Hematopoietic multipotent progenitor cell treated with erythropoietin and hydrocortisone succinate and interleukin-3 and kit ligand, for 8 days (in vitro differentiated cells): ENCODE measurements around the gene PISD.

Experiments
- DNase-seq: peaks from one replicate; pipeline ENCODE4 v3.0.0-alpha.2; 2015

The PISD gene

DNA sequence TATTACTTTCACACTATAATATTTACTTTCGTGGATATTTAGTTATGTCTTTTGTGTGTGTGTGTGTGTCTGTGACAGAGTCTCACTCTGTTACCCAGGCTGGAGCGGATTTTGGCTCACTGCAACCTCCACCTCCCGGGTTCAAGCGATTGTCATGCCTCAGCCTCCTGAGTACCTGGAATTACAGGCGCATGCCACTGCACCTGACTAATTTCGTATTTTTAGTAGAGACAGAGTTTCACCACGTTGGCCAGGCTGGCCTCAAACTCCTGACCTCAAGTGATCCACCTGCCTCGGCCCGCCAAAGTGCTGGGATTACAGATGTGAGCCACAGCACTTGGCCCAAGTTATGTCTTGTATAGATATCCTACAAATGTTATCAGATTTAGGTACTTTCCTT is 9.9 kb downstream of the PISD start:
- DNase-seq, result no peak

DNA sequence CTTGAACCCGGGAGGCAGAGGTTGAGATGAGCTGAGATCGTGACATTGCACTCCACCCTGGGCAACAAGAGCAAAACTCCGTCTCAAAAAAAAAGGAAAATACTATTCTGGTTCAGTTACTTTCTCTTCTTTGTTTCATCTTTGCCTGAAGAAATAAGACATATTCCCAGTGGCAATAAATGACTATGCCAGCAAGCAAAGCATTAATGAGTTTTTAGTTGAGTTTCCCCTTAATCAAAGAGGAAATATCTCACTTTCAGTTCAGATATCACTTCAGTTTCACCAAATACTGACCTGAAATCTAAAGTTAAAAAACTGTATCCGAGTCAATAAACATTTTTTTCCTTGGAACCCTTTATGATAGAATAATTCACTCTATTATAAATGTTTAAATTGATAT is 10.4 kb downstream of the PISD start:
- no peak for DNase-seq

DNA sequence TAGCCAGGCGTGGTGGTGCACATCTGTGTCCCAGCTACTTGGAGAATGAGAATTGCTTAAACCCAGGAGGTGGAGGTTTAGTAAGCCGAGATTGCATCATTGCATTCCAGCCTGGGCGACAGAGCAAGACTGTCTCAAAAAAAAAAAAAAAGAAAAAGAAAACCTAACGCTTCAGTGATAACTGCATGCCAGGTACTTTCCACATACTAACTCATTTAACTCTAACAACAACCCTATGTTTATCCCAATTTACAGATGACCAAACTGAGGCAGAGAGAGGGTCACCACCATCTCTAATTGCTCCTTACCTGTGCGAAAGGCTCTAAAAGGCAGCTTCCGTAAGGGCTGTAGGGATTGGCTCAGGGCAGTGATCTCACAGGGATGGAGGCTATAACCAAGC is 11.6 kb downstream of the PISD start:
- DNase-seq, result no peak

DNA sequence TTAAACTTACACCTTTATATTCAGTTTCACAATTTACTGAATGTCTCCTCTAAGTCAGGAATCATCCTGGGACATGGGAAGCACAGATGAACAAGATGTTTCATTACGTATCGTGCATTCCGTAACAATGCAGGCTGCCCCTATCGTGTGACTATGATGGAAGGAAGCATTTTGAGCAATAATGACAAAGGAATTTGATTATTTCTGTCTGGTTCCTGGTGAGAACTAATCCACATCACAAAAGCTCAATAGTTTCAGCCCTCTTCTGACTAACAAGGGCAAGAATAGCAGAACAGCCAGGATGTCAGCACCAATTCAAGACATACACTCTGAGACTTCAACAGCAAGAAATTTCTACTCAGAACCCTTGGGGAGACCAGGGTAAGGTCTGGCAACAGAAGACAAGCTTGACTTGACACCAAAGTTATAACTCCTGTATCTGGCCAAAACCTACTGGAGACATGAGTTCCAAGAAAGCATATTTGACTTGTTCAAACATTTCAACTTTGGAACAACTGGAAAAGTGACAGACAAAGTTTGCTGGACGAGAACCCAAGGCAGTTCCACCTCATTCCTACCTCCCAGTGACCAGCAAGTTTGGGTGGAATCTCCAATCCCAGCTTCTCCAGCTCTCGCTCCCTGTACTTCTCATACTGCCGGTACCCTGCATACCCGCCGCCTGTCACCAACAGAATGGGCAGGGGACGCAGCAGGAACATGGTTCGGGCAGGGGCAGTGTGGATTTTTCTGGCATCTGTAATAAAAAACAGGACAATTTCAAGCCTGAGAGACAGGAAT is 14.3 kb downstream of the PISD start:
- DNase-seq, result no peak

DNA sequence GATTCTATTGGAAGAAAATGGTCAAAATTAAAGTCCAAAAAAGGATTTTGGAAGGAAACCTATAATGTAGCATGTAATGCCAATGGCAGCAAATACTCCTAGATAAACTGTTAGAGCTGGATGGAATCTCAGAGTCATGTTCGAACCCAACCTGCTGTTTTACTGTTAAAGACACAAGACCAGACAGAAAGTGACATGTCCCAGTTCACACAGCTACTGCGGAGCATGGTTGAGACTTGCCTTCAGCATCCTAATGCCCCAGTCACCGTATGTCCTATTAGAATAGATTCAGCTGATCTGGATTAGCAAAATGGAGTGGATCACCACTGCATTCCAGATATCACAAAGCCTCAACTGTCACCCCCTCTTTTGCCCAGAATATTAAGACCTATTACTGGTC is 14.9 kb downstream of the PISD start:
- DNase-seq, result no peak

DNA sequence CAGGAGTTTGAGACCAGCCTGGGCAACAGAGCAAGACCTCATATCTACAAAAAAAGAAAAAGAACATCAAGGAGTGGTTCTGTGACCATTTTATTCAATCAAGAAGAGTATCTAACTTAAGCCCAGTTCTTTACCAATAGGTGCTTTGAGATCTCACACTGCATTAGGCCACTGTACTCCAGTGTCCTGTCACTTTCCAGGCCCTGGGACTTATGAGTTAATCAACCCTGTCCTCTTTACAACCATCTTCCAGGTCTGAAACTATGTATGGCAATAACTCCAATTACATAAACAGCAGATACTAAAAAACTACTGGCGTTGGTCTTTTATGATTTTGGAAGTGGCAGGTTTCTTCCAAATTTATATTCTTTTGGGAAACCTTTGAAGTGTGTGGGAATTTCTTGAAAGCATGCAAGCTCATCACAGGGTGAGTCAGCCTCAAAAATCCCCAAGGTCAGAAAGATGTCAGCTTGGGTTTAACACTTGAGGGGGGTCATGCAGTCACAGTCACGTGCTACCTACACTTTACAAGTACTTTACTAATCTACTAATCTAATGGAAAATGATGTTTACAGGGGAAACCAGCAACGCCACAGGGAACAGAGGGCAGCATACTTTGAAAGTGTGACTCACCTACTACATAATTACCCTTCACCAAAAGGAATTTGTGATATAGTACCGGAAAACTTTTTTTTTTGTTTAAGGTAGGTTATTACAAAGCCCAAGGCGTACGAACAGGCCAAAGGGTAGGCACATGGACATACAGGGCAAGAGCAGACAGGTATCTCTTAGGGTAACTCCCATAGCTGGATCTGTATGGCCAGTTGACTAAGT is 15.6 kb downstream of the PISD start:
- no peak for DNase-seq

DNA sequence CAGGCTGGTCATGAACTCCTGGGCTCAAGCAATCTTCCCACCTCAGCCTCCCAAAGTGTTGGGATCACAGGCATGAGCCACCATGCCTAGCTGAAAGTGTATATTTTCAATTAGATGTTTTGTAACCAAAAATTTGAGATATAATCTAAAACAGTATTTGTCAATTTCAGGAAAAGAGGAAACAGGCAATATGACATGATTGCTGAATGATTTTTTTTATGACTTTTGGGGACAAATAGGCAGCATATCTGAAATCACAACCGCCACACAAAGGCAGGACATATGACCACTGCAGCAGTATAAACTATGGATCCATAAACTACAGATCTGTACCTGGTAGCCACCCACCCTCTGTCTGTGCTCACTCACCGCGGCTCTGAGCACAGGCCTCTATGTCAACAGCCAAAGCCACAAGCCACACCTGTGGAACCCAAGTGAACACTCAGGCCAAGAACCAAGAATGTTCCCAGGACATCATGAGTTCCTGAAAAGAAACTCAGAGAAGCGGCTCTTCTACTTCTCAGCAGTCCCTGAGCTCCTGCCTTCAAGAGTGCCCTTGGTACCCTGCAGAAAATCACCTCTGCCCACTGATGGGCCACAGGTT is 22.5 kb downstream of the PISD start:
- DNase-seq, result no peak

DNA sequence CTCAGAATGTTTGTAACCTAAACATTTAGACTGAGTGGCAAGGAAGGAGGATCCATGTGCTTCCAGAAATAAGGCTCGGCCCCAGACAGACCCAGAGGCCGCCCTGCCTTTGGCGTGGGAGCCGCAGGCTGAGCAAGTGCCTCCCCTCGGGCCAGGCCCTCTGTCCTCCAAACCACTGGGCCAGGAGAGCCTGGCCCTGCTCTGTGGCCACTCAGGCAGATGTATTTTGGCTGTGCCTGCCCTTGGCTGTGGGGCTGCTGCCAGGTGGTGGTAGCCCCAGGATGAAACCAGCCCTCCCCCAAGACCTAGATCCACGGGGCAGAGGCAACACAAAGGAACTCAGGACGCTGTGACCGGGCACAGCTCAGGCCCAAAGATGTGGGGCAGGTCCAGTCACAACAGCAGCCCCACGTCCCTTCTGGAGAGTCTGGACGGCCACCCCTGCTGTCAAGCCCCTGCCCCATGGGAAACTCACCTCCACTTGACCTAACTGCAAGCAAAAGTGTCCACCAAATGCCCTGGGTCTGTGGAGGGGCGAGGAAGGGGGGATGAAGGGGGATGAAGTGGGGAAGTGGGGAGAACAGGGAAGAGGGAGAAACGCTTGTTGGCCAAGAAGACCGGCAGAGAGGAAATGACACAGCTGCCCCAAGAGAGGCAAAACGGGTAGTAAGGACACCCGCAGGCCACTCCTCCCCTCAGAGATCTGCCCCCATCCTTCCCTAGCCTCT is 24.0 kb downstream of the PISD start:
- peak; percentile 73 for DNase-seq

DNA sequence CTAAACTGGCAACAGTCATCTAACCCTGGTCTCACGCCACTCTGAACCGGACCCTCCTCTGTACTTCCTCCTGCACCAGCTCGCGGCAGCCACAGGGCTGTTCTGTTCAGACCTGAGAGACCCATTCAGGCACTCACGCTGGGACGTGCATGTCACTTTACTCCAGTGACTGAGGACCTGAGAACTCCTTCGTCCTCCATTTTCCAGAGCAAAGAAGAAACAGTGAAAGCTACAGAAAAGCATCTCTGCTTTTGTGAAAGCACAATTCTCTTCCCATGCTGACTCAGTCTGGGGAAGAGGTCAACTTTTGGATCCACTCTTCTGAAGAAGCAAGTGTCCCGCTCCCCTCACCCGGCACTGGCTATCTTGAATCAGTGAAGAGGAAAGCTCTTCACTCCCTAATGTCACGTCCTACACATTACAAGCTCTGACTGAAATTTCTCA is 24.5 kb downstream of the PISD start:
- peak; percentile 83 for DNase-seq

DNA sequence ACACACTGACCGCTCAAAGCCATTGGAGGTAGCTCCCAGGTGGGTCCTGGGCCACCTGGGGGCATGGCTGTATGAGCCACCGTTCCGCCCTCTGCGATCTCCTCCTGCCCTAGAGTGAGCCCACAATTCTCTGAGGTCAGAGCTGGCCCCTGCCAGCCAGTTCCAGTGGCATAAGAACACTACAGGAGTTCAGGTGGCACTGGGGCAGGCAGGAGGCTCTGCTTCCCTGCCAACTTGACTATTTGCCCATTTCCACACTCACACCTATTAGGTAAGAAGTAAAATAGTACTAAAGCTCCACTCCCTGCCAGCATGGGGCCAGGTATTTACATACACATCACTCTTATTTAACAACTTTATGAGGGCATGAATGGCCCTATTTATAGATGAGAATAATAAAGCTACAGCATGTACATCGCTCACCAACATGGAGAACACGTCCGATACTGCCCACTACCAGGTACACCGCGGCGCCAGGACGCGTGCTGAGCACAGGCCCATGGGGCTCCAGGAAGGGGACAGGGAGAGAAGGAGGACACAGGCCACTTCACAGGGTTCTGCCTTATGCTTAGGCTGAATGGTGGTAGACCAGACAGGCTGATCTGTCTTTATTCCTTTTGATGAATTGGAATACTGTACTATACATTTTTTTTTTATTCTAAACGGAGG is 26.2 kb downstream of the PISD start:
- DNase-seq, result no peak

DNA sequence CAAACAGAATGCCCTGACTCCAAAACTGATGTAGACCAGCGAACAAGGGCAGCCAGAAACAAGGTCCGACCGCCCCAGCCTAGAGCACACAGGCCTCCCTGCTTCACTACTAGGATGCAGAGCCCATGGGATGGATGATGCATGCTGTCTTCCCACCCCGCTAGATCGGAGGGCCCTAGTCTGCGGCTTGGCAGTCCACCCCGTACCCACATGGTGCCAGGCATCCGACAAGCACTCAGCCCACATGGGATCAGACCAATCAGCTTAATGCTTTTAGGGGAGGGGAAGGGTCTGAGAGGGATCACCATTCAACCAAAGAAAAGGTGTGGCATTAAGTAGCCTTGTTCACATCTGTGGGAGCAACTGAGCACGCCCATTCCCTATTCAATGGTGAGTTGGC is 30.6 kb downstream of the PISD start:
- peak; percentile 67 for DNase-seq

DNA sequence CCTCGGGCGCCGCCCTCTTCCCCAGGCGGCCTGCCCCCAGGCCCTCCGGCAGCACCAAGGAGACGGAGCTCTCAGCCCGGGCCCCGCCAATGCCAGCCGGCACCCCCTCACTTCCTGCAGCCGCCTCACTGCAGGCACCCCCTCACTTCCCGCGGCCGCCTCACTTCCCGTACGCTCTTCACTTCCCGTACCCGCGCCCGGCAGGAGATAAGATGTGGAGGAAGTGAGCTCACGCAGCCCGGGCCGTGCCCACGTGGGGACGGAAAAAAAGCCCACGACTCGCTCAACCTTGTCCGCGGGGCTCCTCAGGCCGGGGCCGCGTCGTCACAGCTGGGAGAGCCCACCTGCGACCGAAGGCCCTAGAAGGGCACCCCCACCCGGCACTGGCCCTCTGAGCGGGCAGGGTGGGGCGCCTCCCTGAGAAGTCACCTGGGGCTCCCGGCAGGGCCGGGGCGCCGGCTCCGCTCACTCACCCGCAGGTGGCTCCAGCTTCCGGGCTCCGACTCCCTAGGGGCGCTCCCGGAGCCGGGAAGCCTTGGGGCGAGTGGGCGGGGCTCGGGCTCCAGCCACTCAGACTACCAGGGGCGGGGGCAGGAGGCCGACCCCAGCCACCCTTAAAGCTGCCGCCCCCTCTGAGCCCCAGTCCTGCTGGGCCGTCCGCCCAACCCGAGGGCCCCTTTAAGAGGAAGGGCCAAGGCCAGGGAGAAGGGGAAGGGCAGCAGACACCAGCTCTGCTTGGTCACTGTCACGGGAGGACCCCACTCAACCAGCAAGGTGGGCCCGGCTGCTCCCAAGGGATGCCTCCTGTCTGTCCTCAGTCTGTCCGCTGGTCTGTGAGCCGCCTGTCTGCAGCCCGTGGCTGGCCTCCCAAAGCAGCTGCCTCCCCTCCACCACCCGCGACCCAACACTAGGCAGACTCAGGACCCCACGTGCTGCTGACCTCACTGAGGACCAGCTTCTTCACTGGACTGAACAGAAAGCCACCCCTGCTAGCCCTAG is 31.4 kb downstream of the PISD start:
- DNase-seq, result peak; percentile 88

DNA sequence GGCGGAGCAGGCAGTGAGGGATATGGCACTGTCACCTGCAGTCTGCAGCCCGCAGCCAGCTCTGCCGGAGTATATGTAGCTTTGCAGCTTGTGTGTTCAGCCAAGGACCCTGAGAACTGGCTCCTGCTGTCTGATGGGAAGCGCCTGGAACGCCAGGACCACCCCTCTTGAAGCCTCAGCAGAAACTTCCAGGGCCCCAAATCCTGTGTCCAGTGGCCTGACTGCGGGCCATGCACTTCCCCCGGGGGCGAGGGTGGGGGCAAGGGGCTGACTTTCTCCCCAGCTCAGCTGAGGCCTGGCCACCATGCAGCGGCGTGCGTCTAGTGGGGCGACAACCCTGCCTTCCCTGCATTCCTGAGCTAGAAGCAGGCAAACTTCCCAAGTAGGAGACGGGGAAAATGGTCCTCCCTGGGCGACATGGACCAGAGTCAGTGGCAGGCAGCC is 32.3 kb downstream of the PISD start:
- DNase-seq, result no peak

DNA sequence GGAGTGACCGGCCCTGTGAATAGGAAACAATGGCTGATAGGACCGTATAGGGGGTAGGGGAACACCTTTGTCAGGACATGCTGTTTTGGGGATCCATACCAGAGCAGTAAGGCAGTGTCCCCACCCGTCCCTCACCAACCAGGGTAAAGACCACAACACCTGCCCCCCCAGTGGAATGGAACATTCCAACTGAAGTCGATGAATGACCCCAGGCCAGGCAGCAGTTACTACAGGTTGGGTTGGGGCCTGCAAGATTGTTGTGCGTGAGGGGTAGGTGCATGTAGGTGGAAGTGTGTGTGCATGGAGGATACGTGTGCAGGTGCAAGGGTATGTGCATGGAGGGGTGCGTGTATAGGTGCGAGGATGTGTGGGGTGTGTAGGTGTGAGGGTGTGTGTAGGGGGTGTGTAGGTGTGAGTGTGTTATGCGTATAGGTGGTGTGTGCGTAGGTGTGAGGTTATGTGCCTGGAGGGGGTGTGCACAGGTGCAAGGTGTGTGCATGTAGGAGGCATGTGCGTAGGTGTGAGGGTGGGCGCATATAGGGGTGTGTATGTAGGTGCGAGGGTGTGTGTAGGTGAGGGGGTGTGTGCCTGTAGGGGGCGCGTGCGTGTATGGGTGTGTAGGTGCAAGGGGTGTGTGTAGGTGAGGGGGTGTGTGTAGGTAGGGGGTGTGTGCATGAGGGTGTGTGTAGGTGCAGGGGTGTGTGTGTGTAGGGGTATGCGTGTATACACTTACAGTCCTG is 32.9 kb downstream of the PISD start:
- peak; percentile 29 for DNase-seq

DNA sequence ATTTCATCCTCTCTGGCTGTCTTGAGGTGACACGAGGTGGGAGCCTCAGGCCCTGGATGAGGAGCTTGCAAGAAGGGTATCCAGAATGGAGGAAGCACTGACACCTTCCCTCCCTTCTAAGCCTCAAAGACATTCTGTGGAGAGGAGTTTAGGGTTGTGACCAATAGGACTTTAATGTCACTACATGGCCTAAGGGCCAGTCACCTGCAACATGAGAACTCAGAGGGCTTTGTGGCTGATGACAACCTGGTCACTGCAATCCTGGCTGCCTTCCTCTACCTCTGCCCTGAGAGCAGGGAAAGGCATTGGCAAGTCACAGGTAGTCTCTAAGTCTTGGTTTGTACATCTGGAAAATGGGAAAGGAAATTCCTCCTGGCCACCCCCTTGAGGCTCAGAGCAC is 33.7 kb downstream of the PISD start:
- DNase-seq, result peak; percentile 25

DNA sequence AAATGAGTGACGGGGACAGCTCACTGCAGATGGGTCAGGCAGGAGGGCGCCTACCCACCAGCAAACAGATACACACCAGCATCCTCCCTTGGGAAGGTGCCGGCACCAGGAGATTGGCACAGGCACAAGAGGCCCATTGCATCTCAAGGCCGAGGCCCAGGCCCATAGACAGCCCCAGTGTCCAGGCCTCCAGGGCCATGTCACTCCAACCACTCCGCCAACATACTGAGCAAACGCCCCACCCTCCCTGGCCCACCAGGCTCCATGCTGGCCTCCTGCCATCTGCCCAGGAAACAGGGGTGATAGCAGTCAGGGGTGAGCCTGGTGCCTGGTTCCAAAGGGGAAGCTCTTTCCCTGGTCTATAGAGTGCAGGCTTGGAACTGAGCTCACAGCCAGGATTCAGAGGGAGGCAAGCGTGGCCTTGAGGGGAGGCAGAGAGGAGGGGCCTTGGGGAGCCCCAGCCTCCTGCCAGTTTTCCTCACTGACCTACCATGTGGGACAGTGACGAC is 34.7 kb downstream of the PISD start:
- DNase-seq, result peak; percentile 88

DNA sequence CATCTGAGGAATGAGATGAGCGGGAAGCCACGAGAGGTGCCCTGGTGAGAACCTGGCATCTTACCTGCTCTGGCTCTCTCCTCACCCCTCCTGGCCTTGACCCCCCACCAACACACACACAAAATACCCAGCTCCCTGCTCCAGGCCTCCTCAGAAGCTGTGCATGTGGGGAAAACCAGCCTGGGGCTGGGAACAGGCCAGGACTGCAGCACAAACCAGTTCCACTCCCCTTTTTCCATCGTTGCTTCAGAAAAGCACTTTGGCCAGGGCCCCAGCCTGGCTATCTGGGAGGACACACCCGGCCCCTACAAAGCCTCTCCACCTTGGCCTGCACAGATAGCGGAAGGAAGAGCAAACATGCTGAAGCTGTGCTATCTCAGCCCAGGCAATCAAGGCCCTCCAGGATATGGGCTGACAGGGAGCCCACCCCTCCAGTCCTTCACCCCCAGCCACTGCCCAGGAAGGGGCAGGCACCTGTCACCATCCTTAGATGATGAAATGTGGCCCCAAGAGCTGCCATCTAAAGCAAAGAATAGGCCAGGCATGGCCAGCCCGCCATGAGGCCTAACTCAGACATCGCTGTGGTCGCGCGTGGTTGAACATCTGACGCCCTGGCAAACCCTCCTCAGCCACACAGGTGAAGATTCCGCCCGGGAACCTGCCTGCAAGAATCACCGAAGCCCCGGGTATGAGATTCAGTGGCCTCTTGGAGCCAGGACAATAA is 35.4 kb downstream of the PISD start:
- peak; percentile 98 for DNase-seq

DNA sequence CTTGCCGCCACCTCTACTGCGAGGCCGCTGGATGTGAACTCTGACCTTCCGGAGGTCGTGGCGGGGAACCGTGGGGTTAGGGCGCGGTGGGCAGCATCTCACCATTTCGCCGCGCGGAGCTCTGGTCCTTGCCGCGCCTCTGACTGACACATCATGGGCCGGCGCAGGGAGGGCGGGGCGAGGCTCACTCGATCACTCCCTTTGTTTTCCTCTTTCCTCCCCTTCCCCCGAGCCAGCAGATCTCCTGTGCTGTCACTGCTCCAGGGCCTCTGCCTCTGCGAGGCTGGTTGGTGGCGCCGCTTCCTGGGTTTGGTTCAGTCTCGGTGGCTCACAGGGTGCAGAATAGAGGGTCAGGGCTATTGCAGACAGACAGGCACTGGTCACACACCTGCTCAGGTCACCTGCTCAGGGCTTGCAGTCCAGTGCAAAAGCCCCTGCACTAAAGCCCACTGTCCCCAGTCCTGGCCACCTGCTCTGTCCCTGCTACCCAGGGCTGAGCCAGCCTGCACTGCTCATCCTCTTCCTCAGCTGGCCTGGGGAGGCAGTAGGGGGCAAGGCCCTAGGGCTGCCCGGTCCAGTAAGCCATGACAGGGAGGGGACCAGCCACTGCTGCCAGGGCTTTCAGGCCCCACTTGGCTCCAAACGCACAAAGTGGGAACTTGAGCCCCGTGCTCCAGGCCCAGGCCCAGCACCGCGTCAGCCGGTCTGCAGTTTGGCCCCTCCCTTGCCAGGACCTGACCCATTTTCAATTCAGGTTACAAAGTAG is 36.2 kb downstream of the PISD start:
- DNase-seq, result peak; percentile 70

DNA sequence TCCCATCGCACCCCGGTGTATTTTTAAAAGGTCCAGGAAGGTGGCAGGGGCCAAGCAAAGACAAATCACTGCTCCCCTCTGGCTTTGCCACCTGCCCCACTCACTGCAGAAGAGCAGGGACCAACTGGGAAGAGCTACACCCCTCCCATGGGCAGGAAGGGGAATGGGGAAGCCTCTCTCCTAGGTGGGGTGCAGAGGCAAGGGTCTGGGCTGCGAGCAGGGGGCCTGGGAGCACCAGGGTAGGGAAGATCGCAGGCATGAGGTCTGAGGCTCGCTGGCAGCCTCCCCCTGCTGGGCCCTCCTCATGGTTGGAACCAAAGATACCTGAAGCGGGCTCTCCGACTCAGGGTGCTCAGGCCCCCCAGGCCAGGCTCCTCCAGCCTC is 36.8 kb downstream of the PISD start:
- DNase-seq, result no peak
